Fibroblast of pulmonary artery (primary cell): ENCODE results near the gene DDX41.
A peak's percentile ranks its signal among the peaks of the same experiment; 100 is the strongest.

Experiments used
- DNase-seq: peaks from one replicate; pipeline ENCODE4 v3.0.0-alpha.2; 2010; ENCODE audit warnings: low read depth
- H3K4me3 ChIP-seq: replicated peaks from 2 replicates; pipeline ENCODE4 v1.5.1; 2011; ENCODE audit warnings: low read depth, mild to moderate bottlenecking, control low read depth, low read length, moderate library complexity
- TF ChIP-seq, protein P1 (sequence below): IDR thresholded peaks from 2 replicates; pipeline ENCODE4 v1.5.1; 2011; ENCODE audit warnings: mild to moderate bottlenecking, control low read depth, low read length, inconsistent platforms; ENCODE audit errors: missing control alignments

DDX41 gene

DNA sequence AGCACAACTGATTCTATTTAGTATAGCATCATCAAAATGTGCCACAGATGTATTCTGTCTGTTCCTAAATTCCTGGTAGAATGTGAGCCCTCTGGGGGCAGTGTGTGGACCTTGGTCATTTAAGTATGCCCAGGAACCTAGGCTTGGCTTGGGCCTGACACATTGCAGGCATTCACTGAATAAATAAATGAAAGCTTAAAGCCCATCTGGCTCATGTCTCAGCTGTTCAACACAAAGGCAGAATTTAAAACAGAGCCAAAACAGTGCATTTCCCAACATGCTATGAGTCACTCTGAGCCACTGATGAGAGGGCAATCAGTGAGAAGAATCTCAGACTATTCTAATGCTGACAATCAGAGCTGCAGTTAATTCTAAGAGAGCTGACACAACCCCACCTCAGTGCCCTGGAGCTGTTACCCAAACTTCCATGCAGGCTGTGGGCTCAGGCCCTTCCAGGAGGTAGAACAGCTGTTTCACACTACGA lies 29.5 kb upstream of the DDX41 start:
- H3K4me3 ChIP-seq, result no peak overlapping the region
- TF ChIP-seq, protein P1, sequence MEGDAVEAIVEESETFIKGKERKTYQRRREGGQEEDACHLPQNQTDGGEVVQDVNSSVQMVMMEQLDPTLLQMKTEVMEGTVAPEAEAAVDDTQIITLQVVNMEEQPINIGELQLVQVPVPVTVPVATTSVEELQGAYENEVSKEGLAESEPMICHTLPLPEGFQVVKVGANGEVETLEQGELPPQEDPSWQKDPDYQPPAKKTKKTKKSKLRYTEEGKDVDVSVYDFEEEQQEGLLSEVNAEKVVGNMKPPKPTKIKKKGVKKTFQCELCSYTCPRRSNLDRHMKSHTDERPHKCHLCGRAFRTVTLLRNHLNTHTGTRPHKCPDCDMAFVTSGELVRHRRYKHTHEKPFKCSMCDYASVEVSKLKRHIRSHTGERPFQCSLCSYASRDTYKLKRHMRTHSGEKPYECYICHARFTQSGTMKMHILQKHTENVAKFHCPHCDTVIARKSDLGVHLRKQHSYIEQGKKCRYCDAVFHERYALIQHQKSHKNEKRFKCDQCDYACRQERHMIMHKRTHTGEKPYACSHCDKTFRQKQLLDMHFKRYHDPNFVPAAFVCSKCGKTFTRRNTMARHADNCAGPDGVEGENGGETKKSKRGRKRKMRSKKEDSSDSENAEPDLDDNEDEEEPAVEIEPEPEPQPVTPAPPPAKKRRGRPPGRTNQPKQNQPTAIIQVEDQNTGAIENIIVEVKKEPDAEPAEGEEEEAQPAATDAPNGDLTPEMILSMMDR, result no peak
- peak; percentile 99 for DNase-seq

DNA sequence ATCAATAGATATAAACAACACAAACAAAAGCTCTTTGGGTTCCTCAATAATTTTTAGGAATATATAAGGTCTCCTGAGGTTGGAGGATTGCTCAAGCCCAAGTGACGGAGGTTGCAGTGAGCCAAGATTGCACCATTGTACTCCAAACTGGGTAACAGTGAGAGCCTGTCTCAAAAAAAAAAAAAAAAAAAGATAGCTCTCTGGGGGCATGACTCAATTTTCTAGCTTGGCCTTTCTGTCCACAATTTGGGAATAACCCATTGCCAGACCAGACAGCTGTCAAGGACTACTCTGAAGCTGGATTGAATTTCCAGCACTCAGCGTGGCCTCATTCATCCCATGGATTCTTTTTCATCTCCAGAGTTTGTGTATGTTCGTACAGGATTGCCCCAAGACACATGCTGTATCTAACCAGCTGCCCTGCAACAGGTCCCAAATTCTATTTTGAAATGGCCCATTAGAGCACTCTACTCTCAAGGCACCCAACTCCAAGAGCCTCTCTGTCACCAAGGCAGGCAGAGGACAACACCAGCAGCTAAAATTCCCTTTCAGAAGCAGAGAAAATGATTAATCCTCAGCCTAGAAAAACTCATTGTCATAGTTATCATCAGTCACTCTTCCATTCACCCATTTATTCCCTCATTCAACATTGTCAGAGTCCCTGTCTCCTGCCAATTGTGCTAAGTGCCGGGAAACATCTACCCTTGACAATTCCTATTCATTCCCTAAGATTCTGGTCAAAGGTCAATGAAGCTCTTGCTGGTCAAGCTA lies 28.9 kb upstream of the DDX41 start:
- DNase-seq, result peak; percentile 96
- TF ChIP-seq, protein P1, result no peak
- H3K4me3 ChIP-seq, result peak overlapping the region; percentile 6

DNA sequence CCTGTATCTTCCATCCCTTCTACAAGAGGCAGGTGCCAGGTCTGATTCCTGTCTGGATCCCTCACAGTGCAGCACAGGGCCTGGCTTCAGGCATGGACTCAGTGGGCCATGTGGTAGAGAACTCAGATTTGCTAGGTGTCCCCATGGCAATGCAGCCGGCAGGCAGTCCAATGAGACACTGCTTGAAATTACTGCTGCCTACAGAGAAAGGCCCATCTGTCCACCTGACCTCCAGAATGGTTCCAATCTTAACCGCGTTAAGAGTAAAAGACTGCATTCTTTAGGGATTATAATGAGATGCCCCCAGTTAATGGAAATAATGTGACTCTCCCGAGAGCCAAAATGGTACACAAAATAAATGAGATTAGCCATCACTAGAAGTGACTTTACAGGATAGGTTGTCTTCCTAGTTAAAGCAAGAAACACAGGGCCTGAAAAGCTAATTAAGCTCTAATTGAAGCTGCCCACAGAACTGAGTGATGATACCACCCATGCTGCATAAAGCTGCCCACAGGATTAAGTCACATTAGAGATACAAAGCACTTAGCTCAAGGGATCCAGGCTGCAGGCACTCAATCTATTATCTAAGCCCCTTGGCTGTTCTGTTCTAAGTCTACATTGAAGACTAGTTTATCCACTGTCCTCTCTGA lies 26.2 kb upstream of the DDX41 start:
- H3K4me3 ChIP-seq, result no peak overlapping the region
- no peak for DNase-seq
- TF ChIP-seq, protein P1, result no peak

DNA sequence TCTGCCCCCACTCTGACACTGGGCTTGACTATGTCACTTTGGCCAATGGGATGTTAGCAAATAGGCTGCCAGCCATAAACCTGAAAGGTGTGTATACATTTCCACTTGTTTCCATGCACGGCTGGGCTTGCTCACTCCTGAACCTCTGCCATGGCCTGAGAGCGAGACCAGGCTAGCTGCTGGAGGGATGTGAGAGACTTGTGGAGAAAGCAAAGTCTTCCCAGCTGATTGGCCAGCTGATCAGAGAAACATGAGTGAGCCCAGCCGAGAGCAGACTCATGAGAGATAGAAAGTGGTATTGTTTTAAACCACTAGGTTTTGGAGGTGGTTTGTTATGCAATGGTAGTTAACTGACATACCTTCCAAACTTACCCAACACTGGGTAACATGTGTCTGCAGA lies 23.7 kb upstream of the DDX41 start:
- no peak for DNase-seq
- no peak overlapping the region for H3K4me3 ChIP-seq
- TF ChIP-seq, protein P1, result no peak

DNA sequence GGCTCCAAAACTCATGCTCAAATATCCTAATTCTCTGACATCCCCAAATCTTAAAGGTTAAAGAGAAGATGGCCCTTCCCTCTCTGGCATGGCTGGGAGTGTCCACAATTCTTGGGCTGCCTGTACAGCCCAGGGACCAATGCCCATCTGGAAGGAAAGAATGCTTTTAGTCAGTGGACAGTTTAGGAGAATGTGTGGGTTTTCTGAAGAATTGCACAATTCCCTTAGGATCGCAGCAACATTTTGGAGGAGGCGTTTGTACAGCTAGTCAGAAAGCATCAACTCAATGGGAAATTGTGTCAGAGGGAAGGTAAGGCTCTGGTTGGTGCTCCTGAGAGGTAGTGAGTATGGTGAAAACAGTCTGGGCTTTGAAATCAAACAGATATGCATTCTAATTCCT lies 22.6 kb upstream of the DDX41 start:
- DNase-seq, result peak; percentile 95
- TF ChIP-seq, protein P1, result no peak
- H3K4me3 ChIP-seq, result no peak overlapping the region

DNA sequence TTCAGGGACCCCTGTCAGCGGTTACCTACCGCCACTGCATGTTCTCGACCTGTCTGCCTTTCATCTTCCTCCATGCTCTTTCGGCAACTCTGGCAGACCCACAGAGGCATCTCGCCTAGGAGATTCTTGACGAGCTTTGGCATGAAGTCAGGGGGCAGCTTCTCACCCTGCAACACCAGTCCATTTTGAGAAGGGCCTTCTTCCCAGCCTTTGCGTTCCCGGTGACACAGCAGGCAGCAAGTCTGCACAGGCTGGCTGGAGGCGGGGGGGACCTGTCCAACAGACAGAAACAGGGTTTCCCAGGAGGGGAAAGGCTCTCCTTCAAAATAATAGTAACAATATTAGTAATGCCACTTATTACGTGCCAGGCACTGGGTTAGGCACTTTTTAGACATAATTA lies 22.1 kb upstream of the DDX41 start:
- H3K4me3 ChIP-seq, result no peak overlapping the region
- no peak for DNase-seq
- TF ChIP-seq, protein P1, result no peak
